Measurements from ENCODE around the gene VPS13D. TPM values are rescaled to one million over a fixed set of nuclear protein-coding genes. Genes with fewer than 3 reads are reported as not detected.

The VPS13D gene
- total and polyA plus RNA-seq, 2 donors (not counting 3 experiments of a cell fraction or from before 2014, with no cell fraction given), result 13.6 to 48.5 TPM

DNA sequence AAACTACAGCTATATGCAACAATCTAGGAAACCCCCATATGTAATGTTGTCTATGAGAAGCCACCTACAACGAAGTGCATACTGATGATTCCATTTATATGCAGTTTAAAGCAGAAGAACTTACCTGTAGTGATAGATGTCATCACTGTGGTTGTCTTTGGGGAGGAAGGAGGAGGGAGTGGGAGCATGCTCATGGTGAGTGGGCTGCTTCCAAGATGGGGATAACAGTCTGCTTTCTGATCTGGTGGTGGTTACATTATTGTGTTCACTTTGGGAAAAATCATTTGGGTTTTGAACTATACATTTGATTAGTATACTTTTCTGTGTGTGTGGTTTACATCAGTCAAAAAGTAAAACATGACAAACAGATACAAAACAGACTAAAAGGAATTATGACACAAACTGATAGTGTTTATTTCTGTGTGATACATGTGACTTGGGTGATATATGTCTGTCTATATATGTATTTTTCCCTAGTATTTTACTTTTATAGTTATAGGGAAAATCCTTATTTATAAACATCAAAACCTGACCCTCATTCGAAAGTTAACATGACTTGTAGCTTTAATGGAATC is 184.7 kb downstream of the VPS13D start:
- H3K27ac ChIP-seq (ENCODE audit: insufficient read depth, low read depth, low read length), result no peak overlapping the region
- dilution Hi-C loops (cut with MboI; ENCODE audit: extremely low pct_ligation_motif_present, low sequenced_read_pairs), result no loop called here

More for the DNA sequence above, 184.7 kb downstream of the VPS13D start:
- Histone ChIP-seq H3K9me3 (replicated peaks; ENCODE audit: control insufficient read depth, insufficient read depth, low read length) (no peaks in the 10 kb centered on the region), H3K36me3 (ENCODE audit: control insufficient read depth in 2 of 2, extremely low read depth in 1 of 2, insufficient read depth in 2 of 2, low read length in 2 of 2) (peaks cover 0 to 4% of the 10 kb centered on the region in 2 experiments), H2AFZ (ENCODE audit: low read depth, low read length) (no peak overlapping the region), H3K4me1 (ENCODE audit: control insufficient read depth, extremely low read depth, insufficient read depth, low read length) (no peaks in the 10 kb centered on the region), H4K20me1 (replicated peaks; ENCODE audit: control insufficient read depth, extremely low read depth, insufficient read depth, low read length) (no peaks in the 10 kb centered on the region), H3K9ac (replicated peaks; ENCODE audit: extremely low read depth, insufficient read depth, low read length) (no peak overlapping the region), H3K27me3 (ENCODE audit: control insufficient read depth in 2 of 2, insufficient read depth in 2 of 2, low read length in 2 of 2) (no peaks in the 10 kb centered on the region), H3K4me3 (replicated peaks in 1 of 3; ENCODE audit: insufficient read depth in 1 of 3, low read depth in 1 of 3, low read length in 3 of 3) (no peak overlapping the region), H3K9me1 (replicated peaks; ENCODE audit: control insufficient read depth, extremely low read depth, insufficient read depth, low read length) (no peaks in the 10 kb centered on the region), H3K4me2 (ENCODE audit: insufficient read depth, low read length) (no peak overlapping the region), H3K79me2 (ENCODE audit: control insufficient read depth, insufficient read depth, low read length) (no peaks in the 10 kb centered on the region)
- BruUV-seq (replicated peaks), result no TSS peak
- CTCF ChIA-PET, result interaction anchor here (2.2 kb wide), 1 partner anchor 9 kb away, joined by 9 read pairs; no protein-coding TSS in a partner anchor
- intact Hi-C loops (cut with micrococcal nuclease), result no loop called here
- DNase-seq (ENCODE audit: low read depth, low spot score) (no peak), FAIRE-seq (no peak)
- POLR2A ChIA-PET, result no interaction called here
- TF ChIP-seq, protein P1, sequence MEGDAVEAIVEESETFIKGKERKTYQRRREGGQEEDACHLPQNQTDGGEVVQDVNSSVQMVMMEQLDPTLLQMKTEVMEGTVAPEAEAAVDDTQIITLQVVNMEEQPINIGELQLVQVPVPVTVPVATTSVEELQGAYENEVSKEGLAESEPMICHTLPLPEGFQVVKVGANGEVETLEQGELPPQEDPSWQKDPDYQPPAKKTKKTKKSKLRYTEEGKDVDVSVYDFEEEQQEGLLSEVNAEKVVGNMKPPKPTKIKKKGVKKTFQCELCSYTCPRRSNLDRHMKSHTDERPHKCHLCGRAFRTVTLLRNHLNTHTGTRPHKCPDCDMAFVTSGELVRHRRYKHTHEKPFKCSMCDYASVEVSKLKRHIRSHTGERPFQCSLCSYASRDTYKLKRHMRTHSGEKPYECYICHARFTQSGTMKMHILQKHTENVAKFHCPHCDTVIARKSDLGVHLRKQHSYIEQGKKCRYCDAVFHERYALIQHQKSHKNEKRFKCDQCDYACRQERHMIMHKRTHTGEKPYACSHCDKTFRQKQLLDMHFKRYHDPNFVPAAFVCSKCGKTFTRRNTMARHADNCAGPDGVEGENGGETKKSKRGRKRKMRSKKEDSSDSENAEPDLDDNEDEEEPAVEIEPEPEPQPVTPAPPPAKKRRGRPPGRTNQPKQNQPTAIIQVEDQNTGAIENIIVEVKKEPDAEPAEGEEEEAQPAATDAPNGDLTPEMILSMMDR (IDR thresholded peaks at IDR 0.05; ENCODE audit: extremely low read depth in 1 of 2, insufficient read depth in 1 of 2, low read depth in 1 of 2, low read length in 2 of 2), result no peak
- TF ChIP-seq MAX (IDR thresholded peaks at IDR 0.05; ENCODE audit: insufficient read depth, insufficient read length), result no peak
- TF ChIP-seq POLR2A (IDR thresholded peaks at IDR 0.05; ENCODE audit: low read depth, low read length), result no peak

Data from endothelial cell of umbilical vein (primary cell).